ENCODE data around the gene ILDR1. TPM values are rescaled to one million over a fixed set of nuclear protein-coding genes. Genes with fewer than 3 reads are reported as not detected.

Gene ILDR1
- total RNA-seq, 1 experiment from 2014 or later = 2.3 TPM

GRCh38 chr3:122021037-122021436 lies 1.0 kb downstream of the ILDR1 start (continued):
- no peak for TF ChIP-seq ATF2 (CRISPR knock-in tag; IDR thresholded peaks at IDR 0.05; ENCODE audit: borderline replicate concordance, low read depth)

- ChIA-PET CTCF (interaction anchor here (3.3 kb wide), 1 partner anchor 24 kb away, joined by 20 read pairs; no protein-coding TSS in a partner anchor), POLR2A (no interaction called here)
- H3K9me3 Mint-ChIP-seq = no peaks in the 10 kb centered on the region
- no peak for DNase-seq (ENCODE audit: low spot score)
- no peak for ATAC-seq
- H3K27ac Mint-ChIP-seq = no peak overlapping the region
- no peaks in the 10 kb centered on the region; the same call in 1 of the 2 replicates for H3K27me3 Mint-ChIP-seq (ENCODE audit: low read depth)
- no peaks in the 10 kb centered on the region for H3K36me3 Mint-ChIP-seq
- TF ChIP-seq PRDM15 (CRISPR knock-in tag; IDR thresholded peaks at IDR 0.05) (no peak), NR2C2 (CRISPR knock-in tag; IDR thresholded peaks at IDR 0.05) (no peak), ZNF138 (CRISPR knock-in tag; conservative IDR thresholded peaks at IDR 0.05) (no peak), ZMAT4 (CRISPR knock-in tag; IDR thresholded peaks at IDR 0.05) (no peak), GRHL2 (CRISPR knock-in tag; IDR thresholded peaks at IDR 0.05; ENCODE audit: insufficient replicate concordance, severe bottlenecking) (no peak), NR1H2 (CRISPR knock-in tag; IDR thresholded peaks at IDR 0.05) (no peak), CREM (CRISPR knock-in tag; IDR thresholded peaks at IDR 0.05) (no peak), KAT7 (CRISPR knock-in tag; IDR thresholded peaks at IDR 0.05; ENCODE audit: borderline replicate concordance) (no peak), AFF4 (CRISPR knock-in tag; IDR thresholded peaks at IDR 0.05; ENCODE audit: borderline replicate concordance) (no peak), TEAD4 (CRISPR knock-in tag; IDR thresholded peaks at IDR 0.05) (no peak), ESRRA (CRISPR knock-in tag; IDR thresholded peaks at IDR 0.05; ENCODE audit: borderline replicate concordance) (no peak), MYBL2 (CRISPR knock-in tag; IDR thresholded peaks at IDR 0.05) (no peak)
- peaks cover 19% of the 10 kb centered on the region for H3K4me1 Mint-ChIP-seq
- H3K4me3 Mint-ChIP-seq = no peak overlapping the region
Measured at GRCh38 chr3:122019493-122019892, 2.6 kb downstream of the ILDR1 start.

GRCh38 chr3:122014741-122015140 lies 7.3 kb downstream of the ILDR1 start:
- no peaks in the 10 kb centered on the region for H3K9me3 Mint-ChIP-seq
- DNase-seq (ENCODE audit: low spot score) (no peak), ATAC-seq (no peak)
- no peak overlapping the region for H3K27ac Mint-ChIP-seq
- H3K27me3 Mint-ChIP-seq (ENCODE audit: low read depth) = no peaks in the 10 kb centered on the region
- H3K4me3 Mint-ChIP-seq = no peak overlapping the region
- ChIA-PET POLR2A (no interaction called here), CTCF (no interaction called here)
- H3K36me3 Mint-ChIP-seq = no peaks in the 10 kb centered on the region
- peaks cover 19% of the 10 kb centered on the region for H3K4me1 Mint-ChIP-seq
- TF ChIP-seq PRDM15 (CRISPR knock-in tag; IDR thresholded peaks at IDR 0.05) (no peak), STAT6 (CRISPR knock-in tag; conservative IDR thresholded peaks at IDR 0.05; ENCODE audit: low read depth) (no peak), FOXP4 (CRISPR knock-in tag; IDR thresholded peaks at IDR 0.05) (no peak)

Measured in WTC11 (cell line).